Stimulated activated CD8-positive, alpha-beta memory T cell treated with anti-CD3 and anti-CD28 coated beads, Interleukin-4, amount 100 ng/mL, for 24 hours (primary cell): Measurements from ENCODE around the gene AHDC1.

Source experiments
- DNase-seq: peaks from one replicate; pipeline ENCODE4 v3.0.0-alpha.2; 2020; ENCODE audit warnings: low read depth

Gene AHDC1

DNA sequence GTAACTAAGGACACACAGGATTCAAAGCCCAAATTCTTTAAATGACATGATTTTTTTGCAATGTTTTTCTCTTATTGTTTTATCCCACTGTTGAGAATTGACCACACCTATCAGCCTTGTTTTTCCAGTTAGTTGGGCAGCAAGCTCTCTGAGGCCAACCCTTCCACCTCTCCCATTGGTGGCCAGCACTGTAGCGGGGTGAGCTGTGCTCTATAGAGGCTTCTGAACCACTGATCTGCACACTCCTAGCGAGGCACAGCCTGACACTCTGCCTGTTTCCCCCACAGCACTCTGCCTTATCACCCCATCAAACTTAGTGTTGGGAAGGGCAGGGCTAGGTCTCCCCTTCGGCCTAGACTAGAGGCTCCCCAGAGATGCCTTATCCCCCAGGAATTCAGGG, 19.5 kb downstream of the AHDC1 start:
- DNase-seq: no peak

DNA sequence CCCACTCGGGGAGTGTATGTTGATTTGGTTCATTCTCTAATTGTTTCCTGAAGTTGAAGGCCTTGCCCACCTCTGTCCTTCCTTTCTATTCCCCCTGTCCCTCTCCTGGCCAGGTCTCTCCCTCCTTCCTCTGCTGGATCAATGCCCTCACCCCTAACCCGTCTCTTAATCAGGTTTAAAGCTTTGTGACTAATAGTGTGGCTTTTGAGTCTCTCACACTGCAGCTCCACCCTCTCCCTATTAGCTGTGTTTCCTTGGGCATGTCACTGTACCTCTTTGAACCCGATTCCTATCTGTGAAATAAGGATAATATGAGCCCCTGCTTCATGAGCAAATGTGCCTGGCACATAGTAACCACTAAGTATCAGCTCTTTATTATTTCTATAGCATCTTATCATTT, 20.5 kb downstream of the AHDC1 start:
- no peak for DNase-seq

DNA sequence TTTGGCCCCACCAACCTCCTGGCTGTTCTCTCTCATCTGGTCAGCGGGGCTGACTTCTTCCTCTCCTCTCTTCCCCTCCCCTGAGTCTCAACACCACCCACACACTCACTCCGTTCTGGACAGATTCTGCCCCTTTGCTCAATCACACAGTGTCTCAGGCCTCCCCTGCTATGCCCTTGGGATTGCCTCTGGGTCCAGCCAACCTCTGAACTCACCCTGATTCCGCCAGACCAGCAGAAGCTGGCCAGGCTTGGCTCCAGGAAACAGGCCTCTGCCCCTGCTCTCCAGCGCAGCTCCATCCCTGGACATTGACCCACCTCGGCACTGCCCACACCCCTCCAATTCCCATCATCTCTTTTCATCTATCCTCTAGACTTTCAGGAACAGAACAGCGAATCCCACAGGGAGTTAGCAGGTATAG, 22.1 kb downstream of the AHDC1 start:
- no peak for DNase-seq

DNA sequence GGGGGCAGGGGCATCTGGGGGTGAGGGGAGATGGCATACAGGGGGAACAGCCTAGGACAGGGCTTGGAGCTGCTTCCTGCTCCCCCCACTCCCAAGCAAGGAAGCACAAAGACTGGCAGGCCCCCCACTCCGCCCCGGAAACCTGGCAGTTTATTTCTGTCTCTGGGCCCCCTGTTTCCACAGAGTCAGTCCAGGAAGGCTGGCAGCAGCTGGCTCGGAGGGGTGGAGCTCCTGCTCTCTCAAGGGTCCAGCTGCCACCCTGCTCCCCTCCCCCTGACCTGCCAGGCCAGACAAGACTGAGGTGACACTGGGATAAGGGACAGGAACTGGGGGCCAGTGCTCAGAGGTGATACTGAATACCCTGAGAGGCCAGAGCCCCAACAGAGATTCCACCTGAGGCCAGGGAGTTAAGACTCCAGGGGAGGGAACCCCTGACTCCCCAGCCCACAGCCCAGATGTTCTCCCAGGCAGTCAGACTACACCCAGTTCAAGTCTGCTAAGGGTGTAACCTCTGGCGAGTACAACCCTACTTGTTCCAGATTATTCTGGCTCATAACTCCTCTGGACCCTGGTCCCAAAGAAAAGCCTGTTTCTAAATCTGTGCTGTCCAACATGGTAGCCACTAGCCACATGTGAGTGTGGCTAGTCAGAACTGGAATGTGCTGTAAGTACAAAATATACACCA, 26.3 kb downstream of the AHDC1 start:
- no peak for DNase-seq

DNA sequence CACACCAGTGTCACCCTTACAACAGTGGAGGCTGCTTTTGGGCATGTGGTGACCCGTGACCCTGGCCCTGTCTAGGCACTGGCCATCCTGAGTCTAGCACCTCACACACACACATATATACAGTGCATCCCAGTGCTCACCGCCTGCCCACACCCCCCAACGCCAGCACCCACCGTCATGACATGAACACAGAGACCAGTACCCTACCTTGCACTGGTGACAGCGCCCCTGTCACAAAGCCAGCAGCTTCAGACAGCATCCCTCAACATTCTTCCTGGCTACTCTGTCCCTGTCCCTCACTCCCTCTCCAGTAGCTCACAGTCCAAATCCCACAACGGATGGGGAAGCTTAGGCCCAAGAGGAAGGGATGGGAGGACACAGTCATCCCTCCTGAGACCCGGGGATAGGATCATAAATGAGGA, 27.1 kb downstream of the AHDC1 start:
- no peak for DNase-seq

DNA sequence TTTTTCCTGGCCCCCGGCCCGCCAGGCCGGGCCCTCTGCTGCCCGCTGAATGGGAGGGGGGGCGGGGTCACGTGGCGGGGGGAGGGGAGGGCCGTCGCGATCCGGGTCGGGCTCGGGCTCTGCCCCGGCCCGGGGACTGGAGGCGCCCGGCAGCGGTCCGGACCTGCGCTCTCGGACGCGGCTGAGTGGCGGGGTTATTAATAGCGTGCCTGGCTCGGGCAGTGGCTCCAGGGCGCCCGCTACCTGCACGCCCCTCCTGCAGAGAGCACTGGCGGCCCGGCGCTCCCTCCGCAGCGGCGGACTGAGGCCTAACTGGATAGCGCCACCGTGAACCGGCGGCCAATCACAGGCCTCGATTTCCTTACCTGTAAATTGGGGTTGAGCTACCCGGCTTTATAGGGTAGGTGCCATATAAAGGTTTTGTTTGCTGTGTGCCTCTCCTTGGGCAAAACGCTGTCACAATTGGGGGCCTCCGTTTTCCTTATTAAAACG, 28.1 kb downstream of the AHDC1 start:
- DNase-seq: no peak

DNA sequence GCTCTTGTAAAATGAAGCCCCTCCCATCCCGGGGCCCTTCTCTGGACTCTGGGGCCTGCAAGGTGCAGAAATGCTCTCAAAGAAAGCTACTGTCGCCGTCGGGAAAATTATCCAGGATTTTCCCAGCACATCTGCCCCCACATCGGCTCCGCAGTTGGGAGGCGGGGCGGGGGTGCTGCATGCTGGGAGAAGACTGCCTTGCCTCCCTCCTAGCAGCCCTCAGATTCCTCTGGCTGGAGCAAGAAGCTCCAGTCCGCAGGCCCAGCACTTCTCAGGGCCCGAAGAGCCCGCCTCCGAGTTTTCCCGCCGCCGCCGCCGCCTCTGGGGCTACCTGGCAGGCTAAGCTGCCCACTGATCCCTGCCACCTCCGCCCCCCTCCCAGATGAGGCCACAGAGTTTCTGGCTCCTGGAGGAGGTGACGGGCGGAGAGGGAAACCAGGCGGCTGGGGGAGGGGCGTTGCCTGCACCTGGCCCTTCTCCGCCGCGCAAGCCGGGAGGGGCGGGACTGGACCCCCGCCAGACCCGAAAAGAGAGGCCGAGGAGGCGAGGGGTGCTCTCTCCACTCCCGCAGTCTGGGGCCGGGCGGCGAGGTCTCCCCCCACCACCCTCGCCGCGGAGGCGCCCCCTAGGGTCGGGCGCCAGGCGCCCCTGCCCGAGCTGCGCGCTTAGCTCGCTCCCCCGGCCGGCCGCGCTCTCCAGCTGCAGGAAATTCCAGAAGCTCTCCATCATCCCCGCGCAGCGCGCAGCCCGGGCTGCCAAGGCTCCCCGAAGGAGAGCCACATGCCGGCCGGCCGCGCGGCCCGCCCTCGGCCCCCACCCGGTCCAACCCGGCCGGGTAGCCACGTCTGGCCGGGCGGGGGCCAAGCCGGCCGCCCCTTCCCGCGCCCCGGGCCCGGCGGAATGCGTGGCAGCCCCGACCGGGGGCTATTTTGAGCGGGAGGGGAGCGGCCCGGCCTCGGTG, 28.8 kb downstream of the AHDC1 start:
- DNase-seq: no peak

DNA sequence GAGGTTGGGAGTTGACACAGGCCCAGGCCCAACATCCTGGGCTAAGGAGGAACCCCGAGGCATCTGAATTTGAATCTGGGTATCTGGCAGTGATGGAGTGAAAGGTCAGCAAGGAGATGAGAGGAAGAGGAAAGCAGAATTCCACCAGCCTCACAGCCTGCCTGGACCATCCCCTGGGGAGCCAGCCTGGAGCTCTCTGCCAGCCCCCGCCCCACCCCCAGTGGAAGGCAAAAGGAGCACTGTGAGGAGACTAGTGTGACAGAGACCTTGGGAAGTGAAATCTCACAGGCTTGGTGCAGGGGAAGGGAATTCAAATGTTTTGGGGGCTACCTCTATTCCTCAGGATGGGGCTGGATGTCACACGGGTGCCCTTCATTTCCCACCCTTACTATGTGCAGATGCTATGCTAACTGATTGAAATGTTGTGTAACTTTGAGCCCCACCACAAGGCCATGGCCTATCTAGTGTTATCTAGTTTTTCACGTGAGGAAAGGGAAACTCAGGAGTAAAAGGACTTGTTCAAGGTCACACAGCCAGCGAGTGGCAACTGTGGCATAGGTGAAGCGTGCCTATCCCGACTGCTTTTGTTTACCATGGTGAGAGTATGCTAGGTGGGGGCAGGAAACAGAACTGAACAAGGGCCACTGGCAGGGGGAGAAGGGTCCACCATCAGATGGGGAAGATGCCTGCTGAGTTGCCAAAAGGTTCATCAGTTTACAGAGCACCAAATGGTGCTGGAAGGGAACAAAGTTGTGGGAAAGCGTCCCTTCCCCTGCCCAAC, 29.8 kb downstream of the AHDC1 start:
- no peak for DNase-seq

DNA sequence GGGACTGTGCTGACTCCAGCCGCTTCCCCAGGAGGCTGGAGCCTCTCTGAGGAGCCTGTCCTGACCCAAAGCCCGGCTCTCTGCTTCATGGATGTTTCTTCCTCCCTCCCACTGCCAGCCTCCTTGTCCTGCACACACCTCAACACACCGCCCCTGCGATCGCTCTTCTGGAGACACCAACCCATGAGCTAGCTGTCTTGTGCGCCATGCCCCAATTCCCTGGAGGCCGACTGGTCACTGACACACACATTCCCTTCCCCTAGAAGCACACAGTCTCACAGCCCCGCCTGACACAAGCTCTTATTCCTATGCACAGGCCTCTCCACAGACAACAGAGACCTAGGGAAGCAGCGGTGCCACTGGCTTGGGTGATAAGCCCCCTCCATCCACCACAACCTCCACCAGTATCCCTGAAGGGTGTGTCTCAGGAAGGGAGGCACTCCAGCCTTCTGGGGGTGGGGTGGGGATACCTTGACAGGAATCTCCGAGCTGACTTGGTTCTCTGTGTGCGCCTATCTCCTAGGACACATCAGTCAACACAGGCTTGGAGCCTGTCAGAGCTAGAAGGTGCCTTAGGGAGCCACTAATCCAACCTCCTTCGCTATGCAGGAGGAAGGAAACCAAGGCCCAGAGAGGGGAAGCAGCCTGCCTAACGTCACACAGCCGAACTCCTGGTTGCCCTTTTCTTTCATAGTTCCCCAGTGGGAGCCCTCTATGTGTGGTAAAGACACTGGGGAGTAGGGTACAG, 31.1 kb downstream of the AHDC1 start:
- no peak for DNase-seq

DNA sequence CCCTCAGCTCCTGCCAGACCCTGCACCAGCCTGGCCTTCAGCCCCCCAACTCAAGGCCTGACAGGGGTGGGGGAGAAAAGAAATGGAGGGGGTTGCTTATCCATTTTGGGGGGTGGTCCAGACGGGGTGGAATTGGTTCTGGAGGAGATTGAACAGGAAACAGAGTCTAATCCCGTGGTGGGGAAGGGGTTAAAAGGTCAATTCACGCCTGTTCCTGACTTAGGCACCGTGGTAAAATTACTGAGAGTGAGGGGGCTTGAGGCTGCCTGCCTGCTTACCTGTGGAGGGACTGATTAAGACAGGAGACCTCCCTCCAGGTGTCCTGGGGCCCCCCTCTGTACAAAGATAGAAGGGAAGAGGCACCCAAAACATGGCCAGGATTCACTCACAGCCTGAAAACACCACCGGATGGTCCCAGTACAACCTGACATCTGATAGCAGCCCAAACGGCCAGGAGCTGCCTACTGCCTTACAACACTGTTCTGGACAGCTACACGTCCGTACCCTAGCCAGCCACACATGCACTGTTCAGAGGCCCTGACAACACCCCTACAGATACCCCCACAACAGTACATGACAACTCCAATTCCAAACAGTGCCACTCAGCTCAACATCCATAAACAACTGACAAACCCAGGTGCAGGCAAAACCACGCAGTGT, 31.8 kb downstream of the AHDC1 start:
- DNase-seq: no peak

DNA sequence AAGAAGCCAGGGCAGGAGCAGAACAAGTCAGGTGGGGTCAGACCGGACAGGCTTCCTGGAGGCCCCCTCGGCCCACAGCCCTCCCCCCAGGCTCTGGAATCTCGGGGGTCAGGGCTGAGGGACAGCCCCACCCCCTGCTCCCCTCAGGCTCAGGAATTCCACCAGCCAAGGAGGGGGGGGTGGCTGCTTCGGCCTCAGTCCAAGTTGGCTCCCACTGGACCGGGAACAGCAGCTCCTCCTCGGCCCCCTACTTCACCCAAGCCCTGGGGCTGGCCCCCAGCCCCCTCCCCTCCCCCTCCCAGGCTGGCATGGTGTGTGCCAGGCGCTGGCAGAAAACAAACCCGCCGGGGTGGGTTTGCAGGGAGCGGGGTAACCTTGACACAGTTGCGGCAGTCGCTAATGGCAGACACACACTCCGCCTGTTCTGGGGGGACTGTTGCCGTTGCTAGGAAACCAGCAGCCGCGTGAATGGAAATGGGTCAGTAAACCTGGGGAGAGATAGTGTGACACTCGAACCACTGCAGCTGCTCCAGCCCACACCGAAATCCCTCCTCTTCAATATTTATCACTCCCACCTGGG, 32.4 kb downstream of the AHDC1 start:
- DNase-seq: no peak

DNA sequence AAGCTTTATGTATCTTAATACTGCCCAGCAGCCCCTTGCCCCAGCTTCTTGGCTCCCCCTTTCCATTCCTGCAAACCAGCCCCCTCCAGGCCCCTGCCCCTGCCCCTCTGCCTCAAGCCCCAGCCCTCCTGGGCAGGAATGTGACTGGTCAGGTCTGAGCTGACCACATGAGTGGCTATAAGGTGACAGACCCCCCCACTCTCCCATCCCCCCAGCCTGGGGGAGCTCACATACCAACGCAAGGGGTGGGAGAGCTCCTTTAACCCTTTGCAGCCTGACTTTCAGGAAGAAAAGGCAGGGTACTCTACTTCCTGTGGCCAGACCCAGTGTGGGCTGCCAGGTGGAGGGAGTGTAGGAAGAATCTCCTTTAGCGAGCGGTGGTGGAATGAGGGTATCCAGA, 33.2 kb downstream of the AHDC1 start:
- DNase-seq: no peak

DNA sequence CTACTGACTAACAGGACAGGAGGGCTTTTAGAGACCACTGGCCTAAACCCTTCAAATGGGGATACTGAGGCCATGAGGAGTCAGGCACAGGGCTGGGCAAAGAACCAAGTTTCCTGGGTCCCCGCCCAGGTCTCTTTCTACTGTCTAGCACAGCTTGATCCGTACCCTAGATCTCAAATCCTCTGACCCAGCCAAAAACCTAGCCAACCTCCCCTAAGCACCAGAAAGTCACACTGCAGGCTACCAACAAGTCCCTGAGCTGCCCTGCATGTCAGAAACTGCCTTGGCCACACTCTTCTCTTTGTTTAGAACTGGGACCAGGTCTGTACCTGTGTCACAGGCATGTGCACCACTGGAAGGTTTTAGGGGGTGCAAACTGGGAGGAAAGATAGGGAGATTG, 33.6 kb downstream of the AHDC1 start:
- DNase-seq: no peak

DNA sequence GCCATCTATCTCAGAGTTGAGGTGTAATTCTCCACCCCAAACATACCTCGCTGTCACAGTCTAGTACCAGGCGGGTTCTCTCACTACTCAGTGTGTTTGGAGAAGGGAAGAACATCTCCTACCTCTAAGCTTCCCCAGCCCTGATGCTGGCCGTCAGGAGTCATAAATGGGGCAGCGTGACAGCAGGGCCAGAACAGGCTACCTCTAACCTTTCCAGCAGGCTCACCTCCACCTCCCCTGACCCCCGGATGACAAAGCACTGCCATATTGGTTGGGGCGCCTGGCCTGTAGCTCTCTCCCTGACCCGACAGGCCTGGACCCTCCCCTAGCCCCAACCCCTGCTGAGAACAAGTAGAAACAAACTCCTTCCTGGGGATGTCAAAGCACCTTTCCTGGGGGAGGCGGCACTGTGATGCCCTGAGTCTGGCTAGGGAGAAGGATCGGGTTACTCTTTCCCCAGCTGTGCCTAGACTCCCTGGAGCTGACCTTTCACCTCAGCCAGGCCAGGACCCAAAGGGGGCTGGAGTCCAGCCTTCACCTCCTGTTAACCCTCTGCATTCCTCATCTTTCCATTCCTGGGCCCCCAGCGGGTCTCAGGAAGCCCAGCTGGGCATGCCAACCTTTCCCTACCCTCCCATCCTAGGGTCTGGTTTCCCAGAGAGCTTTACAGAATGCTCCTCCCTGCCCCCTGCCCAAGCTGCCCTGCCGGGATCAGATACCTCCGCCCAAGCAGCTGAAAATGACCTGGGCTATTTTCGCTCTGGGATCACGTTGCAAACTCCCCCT, 34.2 kb downstream of the AHDC1 start:
- no peak for DNase-seq

DNA sequence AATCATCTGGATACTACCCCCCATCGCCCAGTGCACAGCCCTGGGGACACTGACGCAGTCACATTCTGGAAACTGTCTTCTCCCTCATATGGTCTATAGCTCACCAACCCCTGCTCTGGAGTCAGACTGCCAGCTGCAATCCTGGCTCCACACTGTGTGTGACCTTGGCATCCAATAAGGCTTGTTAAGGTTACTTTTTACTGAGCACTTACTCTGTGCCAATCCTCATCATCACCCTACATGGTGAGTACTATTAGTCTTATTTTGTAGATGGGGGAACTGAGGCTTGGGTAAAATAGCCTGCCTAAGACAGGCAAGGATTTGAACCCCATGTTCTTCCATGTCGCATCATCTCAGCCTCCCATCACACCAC, 34.9 kb downstream of the AHDC1 start:
- no peak for DNase-seq

DNA sequence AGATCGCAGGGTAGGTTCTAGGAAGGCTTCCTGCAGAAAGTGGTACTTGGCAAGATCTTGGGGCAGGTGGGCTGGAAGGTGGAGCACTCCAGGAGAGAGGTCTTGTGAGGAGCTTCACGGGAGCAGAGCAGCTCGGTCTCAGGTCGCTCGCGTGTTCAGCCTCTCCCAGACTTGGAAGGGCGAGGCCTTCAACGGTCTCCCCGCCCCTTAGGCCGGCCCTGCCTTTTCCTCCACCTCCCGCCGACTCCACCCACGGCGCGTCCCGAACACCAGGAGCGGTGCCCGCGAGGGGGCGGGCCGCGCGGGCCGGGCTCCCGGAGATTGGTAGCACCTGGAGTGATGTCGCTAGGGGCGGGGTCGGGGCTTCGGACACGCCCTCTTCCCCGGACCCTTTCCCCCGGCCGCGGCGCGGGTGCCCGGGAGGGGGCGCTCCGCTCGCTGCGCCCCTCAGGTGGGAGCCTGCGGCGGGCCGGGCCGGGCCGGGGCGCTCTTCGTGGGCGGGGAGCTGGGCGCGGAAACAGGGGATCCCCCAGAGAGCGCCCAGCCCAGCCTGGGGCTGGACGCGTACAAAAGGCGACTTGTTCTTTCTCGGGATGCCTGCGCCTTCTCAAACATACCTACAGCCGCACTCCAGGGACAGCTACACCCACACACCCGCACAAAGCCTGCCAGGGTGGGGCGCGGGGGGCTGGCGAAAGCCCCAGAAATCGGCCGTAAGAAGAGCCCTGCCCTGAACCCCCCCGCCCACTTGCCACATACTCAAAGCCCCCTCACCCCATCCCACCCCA, 35.5 kb downstream of the AHDC1 start:
- peak; percentile 88 for DNase-seq

DNA sequence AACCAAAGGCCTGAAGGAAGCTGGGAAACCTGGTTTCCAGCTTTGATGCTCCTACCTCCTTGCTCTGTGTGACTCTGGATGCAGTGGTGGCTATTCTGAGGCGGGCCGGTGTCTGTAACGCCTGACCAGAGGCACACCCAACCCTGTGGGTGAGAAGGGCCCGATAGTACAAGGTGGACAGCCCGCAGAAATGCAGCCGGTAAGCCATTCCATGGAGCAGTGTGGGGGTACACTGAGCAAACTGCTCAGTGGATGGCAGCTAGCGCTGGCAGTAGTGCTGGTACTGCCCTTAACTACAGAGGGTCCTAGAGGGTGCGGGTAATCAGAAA, 36.0 kb downstream of the AHDC1 start:
- DNase-seq: no peak

DNA sequence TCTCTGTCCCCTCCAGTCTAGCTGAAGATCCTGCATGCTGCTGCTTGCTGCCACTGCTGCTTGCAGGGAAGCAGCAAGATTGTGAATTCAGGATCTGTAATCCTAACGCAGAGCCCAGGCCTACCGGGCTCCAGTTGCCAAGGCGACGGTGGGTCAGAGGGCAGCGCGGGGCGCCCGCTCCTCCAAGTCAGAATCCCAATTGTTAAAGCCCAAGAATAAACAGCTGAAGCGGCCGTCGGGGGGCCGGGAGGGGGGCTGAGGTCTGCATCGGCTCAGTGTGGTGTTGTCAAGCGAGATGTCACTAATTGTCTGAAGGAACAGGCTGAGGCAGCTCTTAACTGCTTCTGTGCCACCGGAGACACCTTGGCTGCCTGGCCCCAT, 36.8 kb downstream of the AHDC1 start:
- no peak for DNase-seq

DNA sequence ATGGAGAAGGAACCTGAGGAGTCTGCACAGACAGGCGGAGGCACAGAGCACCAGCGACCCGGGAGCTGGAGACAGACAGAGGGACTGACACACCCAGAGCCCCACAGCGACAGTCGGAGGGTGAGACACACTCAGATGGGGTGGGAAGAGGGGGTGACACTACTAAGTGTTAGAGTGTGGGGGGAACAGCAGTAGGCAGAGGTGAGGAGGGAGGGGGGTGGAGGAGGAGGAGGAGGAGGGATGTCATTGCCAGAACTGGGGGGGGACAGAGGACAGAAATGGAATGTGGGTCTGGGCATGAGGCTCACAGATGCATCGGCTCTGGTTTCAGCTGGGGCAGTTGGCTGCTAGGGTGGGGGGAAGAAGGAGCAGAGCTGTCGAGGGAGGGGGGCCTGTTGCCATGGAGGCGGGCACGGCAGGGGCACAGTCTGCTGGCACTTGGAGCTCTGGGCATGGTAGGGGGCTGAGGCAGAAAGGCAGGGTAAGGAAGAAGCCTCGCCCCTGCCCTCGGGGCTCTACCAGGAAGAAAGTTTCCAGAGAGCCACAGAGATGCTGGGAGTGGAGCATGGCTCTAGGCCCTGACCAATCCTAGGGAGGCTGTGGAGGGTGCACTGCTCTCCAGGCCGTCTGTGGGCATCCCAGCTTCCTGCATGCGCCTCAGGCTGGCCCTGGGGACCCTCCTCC, 37.3 kb downstream of the AHDC1 start:
- DNase-seq: no peak
